GM21390 (cell line): ENCODE measurements around the gene STS.

Experiments used
- ATAC-seq: cut with Tn5 transposase; IDR thresholded peaks from one replicate; pipeline ENCODE4 v1.9.1; 2021; ENCODE audit not compliant: unreplicated experiment

The STS gene

DNA sequence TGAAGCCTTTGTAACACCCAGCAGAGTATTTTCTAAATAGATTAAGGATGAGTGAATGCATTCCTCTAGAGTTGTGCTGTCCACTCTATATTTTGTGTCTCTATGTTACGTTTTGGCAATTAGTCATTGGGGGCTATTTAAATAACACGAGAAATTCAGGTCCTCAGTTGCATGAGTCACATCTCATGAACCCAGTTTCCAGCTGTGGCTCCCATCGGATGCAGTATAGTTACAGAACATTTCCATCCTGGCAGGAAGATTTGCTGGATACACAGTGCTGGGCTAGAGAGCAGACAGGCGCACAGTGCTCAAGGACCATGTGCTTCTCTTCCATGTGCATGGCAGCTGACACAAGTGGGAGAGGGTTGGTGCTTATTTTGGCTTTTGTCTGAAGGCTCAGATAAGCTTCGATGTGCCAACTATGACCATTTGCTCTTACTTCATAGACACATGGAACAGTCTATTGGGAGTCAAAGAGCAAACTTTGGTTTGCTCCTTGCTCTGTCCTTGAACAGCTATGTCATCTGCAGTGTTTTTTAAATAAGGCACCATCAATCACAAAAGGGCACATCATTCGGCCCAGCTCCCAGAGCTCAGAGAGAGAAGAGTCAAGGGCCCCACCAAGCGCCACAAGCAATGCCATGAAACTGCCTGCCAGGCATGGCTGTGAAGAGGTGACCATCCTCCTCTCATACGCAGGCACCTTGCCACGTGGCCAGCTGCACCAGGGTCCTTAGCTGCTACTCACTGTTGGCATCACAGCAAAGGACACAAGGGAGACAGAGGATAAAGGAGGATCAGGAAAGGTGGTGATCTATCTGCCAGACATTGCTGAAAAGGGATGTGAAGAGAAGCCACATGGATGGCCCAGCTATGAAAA lies 8.1 kb upstream of the STS start:
- no peak for ATAC-seq

DNA sequence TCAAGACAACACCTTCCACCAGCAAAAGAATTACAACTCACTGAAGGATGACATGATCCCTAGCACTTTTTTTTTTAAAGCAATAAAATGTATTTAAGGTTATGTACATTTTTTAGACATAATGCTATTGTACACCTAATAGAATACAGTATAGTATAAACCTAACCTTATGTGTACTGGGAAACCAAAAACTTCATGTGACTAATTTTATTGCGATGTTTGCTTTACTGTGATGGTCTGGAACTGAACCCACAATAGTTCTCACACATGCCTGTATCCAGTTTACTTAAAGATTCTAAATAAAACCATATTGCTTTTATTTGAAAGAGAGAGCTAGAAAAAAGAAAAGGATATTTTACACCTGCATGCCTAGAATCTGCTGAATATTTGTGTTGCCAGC lies 4.4 kb upstream of the STS start:
- no peak for ATAC-seq

DNA sequence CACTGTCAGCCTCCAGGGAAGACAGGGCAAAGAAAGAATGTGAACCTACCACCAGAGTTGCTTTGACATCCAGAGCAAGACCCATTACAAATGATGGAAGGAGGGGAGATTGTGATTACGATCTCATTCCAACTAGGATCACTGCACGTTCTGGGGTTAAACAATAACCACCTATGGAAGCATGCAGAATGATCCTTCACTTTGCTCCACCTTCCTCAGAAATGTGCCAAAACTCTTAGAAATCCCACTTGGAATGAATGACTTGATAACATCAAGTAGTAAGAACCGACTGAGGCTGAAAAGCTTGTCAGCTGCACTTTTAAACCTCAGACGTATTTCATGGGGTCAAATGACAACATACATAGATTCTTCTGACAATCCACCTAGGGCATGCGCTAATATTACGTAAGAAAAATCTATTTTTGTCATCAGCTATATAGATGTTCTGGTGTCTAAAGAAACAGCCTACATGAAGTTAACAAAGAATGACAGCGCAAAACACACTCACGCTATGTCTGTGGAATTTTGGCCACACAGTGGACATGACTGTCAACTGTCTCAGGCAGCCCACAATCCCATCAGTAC lies 3.5 kb upstream of the STS start:
- ATAC-seq: no peak

DNA sequence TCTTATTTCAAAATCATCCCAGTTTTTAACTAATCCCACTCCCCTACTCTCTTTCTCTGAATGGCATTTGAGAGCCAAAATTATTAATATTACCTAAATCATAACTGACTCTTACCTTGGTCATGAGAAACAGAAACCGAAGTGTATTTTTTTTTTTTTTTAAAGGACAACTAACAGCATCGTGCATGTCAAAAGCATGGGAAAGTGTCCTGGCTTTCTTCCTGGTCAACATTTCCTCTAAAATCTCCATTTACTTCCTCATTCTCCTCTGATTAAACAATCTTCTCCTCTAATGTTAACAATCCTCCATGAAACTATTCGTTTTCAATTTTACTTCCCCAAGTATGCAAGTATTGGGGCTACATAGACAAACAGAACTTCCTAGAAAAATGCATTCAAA lies 2.1 kb upstream of the STS start:
- ATAC-seq: no peak

DNA sequence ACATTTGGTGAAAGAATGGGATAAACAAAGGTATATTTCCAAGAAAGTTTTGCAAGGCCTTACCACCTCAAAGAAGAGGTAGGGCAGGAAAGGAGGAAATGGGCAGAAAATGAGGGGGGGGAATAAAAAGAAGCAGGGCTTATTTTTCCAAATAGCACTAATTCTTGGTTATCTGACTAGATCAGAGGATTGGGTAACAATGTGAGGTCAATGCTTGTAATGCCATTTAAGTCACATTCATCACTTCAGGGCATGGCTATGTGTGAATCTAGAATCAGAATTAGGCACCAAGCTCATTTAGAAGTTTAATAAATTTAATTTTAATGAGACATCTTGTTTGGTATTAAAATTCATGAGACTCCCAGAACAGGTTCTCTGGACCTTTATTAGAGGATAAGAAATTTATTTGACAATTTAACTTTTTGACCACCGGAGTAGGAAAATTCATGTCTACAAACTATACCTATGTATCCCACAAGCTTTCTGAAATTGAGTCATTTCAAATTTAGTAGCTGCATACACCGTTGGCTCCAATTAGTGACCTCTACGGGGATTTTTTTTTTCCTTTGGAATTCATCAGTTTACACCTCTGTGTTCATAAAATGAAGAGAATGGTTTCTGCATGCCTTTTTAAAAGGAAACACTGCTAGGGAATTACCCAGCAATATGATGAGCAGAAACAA lies 1.4 kb upstream of the STS start:
- no peak for ATAC-seq

DNA sequence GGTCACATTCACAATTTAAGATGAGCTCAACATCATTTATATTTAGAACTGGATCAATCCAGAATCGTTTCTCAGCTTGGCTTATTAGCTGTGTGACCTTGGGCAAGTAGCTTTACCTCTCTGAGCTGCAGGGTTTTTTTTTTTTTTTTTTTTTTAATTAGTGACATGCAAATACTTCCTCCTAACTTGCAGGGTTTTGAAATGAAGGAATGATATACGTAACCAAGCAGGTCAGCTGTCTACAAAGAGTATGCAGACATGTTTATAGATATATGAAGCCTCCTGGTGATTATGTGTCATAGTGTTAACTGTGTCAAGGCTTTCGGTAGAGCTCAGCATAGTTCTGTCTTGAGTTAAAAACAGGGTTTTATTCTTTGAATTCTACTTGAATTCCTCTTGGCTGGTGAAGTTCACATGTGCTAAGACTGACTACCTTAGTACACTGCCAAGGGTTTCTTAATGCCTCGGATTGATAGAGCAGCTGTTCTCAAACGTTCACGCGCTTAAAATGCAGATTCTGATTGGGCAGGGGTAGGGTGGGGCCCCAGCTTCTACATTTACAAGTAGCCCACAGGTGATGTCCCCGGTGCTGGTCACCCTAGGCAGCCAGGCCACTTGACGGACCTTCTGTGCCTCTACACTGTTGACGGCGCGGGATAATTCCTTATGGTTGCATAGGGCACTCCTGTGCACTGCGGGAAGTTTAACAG lies 654 bp upstream of the STS start:
- peak; percentile 20 for ATAC-seq

DNA sequence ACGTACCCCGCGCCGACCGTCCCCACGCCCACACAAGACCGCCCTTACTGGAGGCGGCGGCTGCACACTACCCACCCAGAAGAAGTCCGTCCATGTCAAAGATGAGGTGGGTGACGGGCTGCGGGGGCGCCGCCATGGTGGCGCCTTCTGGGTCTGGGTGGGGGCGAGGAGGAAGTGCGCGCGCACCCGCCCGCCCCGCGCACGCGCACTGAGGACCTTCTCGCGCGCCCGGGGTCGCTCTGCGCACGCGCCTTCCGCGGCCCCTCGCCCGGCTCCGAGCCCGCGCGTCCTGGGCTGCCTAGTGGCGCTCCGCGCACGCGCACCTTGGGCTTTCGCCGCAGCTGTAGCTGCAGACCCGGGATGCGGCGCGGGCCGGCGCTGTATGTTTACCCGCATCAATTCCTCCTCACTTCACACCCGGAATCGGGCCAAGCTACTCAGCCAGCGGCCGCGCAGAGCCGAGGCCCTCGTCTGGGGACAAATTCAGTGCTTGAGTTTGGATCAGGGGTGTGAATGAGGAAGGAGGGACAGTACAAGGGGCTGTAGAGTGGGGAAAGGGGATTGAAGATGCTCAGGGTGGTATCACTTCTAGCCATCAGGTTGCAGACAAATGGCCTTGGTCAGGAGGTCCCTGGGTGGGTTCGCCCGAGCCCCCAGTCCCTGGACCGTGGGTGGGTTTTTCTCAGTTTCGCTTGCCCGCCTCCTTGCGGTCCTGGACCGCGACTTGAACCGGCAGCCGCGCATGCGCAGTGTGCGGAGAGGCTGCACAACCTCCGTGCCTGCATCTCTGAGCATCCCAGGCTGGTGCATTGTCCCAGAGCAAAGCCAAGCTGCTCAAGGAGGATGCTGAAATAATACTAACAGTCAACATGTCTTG lies 704 bp downstream of the STS start, which contains the start of gene PUDP:
Gene PUDP, minus strand, starts transcription at position 176 of the 877 bp plus-strand sequence. Its CDS starts 40 bp downstream, at position 136.
- ATAC-seq: peak; percentile 72

DNA sequence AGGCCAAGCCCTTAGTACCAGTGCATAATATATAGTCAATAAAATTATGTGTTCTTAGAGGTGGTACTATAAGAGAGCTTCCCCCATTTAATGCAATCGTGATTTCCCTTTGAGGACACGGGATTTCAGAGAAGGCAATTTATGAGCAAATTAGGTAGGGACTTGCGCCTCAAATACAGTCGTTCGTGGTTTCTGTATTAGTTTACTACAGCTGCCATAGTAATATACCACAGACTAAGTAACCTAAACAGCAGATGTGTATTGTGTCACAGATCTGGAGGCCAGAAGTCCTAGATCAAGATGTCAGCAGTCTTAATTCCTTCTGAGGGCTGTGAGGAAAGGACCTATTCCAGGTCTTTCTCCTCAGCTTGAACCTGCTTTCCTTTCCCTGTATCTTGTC lies 1.9 kb downstream of the STS start:
- no peak for ATAC-seq

DNA sequence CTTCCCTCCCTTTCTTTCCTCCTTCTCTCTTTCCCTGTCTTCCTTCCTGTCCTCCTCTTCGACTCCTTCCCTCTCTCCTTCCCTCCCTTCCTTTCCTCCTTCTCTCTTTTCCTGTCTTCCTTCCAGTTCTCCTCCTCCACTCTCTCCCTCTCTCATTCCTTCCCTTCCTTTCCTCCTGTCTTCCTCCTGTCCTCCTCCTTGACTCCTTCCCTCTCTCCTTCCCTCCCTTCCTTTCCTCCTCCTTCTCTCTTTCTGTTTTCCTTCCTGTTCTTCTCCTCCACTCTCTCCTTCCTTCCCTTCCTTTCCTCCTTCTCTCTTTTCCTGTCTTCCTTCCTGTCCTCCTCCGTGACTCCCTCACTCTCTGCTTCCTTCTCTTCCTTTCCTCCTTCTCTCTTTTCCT lies 5.7 kb downstream of the STS start:
- ATAC-seq: no peak

DNA sequence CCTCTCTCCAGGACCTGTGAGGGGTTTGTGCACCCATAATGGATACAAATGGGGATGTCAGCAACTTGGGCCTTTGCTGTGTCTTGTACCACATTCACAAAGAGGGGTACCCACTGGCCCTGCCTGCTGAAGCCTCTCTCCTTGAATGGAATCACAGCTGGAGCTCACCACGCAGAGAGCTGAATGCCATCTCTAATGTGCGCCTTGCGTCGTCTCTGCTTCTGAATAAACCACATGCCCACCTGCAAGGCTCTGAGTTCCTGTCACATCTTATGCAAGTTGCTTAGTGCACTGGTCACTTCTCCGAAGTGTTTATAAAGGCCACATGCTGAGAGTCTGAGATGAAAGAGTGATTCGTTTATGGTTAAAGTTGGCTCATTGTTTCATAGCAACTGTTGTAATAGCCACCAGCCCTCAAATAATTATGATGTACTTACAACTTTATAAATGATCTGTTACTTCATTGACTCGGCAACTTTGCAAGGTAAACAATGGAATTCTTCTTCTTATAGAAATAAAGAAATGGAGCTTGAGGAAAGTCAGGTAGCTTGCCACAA lies 6.6 kb downstream of the STS start:
- ATAC-seq: no peak

DNA sequence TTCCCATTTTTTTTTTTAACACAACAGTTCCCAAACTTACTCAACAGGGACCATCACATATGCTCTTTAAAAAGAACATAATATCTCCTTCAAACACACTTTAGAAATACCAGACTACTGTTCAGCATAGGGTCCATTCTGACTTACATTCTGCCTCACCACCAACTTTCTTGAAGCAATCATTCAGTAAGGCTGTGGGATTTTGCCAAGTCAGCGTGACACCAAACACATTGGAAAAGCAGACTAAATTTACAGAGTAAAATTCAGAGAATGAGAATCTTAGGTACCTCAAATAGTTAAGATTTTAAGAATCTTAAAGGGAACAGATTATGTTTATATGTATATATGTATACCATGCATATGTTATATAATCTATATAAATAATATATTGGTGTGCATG lies 7.7 kb downstream of the STS start:
- no peak for ATAC-seq

DNA sequence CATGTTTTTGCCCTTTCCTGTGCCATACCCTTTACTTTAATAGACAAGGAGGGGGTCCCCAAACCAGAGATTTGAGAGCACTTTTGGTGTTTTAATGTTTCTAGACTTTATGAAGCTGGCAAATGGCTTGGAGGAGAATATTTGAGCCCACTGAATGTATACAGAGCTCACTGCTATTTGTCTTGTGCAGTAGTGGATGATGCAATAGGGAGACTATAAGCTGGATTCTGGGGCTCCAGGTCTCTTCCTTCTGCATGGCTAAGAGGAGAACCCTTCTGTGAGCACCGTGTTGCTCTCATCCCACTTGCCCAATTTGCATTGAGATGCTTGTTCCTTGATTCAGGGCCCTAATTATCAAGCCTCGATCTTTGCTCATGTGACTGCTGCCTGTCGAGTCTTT lies 9.4 kb downstream of the STS start:
- no peak for ATAC-seq

DNA sequence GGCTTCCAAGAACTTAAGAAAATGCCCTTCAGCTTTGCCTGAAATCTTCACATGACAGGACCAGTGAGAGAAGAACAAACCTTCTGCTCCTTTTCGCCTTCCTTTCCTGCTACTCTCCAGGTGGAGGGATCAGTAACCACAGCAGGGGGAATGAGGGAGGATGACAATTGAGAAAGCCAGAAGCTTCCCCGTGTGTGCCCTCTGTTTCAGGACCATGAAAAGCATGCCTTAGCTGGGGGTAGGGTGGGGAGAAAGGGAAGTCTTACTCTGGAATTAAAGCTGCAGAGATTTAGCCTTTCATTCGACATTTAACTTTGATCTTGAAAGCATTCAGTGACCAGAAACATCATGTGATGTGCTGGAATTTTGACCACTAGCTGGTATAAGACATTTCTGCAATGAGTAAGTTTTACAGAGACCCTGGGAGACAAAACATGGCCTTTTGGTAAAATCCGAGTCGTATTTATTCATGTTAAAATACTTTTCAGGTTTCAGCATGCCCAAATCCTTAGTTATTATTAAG lies 11.0 kb downstream of the STS start:
- ATAC-seq: no peak

DNA sequence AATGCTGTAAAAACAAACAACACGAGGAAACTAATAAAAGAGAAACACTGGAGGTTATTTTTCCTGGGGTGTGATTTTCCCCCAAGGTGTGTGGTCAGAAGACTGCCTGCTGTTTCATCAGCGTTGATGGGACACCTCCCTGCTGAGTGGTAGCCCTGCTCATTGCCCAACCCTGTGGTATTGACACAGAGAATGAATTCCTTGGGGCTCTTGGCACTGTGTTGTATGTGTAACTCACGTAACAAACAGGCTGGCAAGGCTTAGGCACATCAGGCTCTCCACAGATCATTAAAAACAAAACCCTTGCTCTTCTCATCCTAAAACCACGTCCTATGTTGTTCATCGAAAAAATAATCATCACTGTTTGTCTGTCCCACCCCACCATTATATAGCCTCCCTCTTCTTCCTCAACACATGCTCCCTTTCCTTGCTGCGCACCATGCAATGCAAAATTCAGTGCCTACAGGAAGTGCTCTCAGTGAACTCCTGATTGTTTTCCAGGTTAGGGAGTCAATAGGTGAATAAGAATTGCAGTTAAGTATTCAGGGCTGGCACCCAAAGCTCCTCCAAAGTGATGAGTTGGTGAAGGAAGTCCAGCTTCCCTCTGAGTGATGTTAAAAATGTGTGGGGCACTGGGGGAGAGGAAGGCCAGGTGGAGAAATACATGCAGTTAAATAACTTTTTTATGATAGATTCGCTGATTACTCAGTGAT lies 11.8 kb downstream of the STS start:
- no peak for ATAC-seq

DNA sequence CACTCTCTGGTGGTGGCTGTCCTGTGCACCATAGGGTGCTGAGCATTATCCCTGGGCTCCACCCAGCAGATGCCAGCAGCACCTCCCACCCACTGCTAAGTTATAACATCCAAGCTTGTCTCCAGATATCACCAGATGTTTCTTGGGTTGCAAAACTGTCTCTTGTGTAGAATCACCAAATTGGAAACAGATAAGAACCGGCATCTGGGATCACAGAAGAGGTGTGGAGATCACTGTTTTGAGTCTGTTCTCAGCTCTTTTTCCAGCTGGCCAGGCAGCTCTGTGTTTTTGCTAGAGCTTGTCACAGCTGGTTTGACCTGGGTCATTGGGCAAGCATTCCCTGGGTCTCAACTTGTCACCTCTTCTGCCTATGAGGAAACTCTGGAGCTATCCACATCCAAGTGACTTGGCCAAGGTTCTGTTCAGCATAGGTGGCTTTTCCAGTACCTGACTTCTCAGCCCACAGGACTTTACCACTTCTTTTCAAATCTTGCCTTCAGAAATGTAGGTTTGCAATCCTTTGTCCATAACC lies 15.7 kb downstream of the STS start:
- no peak for ATAC-seq

DNA sequence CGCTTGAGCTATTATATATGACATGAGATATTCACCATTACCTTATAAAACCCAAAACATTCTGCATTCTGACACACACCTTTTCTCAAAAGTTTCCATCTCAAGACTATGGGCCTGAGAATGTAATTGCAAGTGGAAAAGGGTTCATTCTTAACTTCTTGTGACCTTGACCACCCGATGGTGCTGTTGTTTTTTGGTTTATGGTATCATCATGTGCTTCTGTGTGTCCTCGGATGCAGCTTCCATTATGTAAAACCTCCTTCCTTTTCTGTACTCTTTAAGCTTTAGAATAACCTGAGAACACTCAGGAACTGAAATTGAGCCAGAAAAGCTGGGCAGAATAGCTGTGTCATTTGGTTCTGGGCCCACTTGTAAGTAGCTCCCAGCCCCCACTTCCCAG lies 16.7 kb downstream of the STS start:
- ATAC-seq: no peak

DNA sequence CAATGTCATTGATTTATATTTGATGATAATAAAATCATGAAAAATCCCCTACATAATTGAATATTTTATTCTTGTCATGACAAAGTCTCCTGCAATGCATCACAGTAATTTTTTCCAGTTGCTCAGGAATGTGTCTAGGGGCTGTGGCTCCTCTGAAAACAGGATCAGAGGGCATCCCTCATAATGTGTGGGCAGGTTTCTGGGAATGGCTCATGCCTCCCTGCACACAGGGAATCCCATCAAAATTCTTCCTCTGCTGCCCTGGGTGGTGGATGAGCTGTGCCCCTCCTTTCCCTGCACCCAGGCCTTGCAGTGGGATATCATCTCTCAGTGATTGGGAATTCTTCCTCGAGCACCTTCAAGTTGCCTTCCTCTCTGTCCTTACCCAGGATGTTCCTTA lies 20.9 kb downstream of the STS start:
- ATAC-seq: no peak

DNA sequence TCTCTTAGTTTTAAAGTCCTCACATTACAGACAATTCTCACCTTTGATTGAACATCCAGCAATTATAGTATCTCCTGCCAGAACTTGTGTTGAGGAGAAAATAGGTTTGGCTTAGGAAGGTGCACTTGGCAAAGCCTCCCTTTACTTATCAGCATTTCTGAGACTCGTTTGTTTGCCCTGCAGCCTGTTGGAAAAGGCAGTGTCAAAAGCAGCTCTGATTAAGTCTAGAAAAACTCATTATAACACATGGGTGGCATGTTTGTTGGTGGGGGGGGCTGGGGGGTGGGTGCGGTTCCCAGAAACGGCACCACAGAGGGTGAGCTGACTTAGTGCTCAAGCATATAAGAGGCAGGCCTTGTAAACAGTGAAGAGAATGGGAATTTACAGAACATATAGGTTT lies 22.1 kb downstream of the STS start:
- no peak for ATAC-seq

DNA sequence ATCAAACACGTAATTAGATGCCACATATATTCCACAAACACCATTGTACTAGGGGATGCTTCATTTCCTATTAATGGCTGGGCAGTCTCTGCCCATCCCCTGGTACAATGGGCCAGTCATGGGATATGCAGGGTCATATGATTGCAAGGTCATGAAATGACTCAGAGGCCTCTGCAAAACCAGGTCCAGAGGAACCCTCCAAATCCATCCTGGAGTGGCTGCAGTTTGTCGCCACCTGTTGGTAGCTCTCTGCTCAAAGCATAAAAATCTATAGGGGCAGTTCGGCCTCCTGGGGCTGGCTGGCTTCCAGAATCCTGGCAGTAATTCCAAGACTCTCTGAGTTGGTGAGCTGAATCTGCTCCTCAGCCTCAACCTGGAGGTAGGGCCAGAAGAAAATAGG lies 23.4 kb downstream of the STS start:
- ATAC-seq: no peak
